ENCODE data around the gene ALPI. TPM values are rescaled to one million over a fixed set of nuclear protein-coding genes. Genes with fewer than 3 reads are reported as not detected.

ALPI gene
- total and polyA plus RNA-seq, 10 of the 15 experiments (the other 5 are each of a cell fraction or from before 2014, with no cell fraction given), result not detected

DNA sequence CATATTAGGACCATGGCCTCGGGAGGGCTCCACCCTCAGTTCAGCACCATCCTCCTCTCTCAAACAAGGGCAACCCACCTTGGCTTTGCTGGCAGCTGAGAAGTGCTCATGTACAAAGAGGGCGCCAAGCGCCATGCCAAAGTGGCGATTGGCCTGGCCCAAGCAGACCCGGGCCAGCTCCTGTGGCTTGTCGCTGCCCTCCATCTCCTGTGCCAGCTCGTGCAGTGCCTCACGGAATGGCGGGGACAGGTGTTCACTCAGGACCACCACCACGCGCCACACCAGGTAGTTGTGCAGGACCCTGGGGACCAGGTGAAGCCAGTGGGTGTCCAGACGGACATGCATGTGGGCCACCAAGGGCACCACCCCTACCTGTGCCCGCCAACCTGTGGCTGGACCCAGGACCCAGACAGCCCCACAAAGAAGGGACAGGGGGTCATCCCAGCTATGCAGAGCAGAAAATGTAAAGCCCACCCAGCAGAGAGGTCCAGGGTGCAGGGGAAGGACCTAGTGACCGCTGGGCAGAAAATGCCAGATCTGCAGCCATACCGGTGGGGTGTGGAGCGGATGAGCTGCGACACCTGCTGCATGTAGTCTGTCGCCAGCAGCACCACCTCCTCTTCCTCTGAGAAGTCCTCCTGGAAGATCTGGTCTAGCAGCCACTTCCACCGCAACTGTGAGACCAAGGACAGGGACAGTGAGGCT lies 28.1 kb downstream of the ALPI start:
- no peaks in the 10 kb centered on the region for H3K79me2 ChIP-seq (ENCODE audit: control insufficient read depth, insufficient read depth, low read length)
- ChIA-PET SMC1A (ENCODE audit: uncharacterized antibody, unreplicated experiment) (no interaction called here), POLR2A (no interaction called here), CTCF (no interaction called here), RAD21 (ENCODE audit: unreplicated experiment) (no interaction called here)
- no peaks in the 10 kb centered on the region for H3K9me3 ChIP-seq (replicated peaks; ENCODE audit: control insufficient read depth, insufficient read depth, low read length)
- no TSS peak for BruUV-seq (replicated peaks)
- no peak overlapping the region for H3K27ac ChIP-seq (ENCODE audit: control insufficient read depth, insufficient read depth)
- no peak for ATAC-seq
- 69% methylated on average over 19 of the region's 19 CpGs for WGBS (ENCODE audit: insufficient coverage, insufficient replicate concordance, low lambda C conversion rate, missing lambda C conversion rate)
- no peaks in the 10 kb centered on the region for H3K4me1 ChIP-seq (ENCODE audit: control insufficient read depth, insufficient read depth, low read length)
- H3K4me3 ChIP-seq, result no peak overlapping the region
- DNase-seq (ENCODE audit: low read depth, low spot score), result no peak
- no peak overlapping the region for H3K4me2 ChIP-seq (ENCODE audit: control insufficient read depth, insufficient read depth)
- intact Hi-C loops (cut with micrococcal nuclease; ENCODE audit: unreplicated experiment), result no loop called here
- in situ Hi-C loops (cut with MboI), result no loop called here
- no peak overlapping the region for H3K9ac ChIP-seq (ENCODE audit: control insufficient read depth, insufficient read depth, low read length)
- H3K36me3 ChIP-seq (ENCODE audit: control insufficient read depth in 2 of 2, insufficient read depth in 2 of 2, low read length in 1 of 2), result no peaks in the 10 kb centered on the region
- peaks cover 0 to 13% of the 10 kb centered on the region in 2 experiments; a peak in 3 of 4 replicates for H3K27me3 ChIP-seq (replicated peaks in 1 of 2; ENCODE audit: control insufficient read depth in 2 of 2, insufficient read depth in 2 of 2, low read length in 1 of 2)
- H4K20me1 ChIP-seq (ENCODE audit: control insufficient read depth, insufficient read depth), result no peaks in the 10 kb centered on the region
- FAIRE-seq, result no peak
- TF ChIP-seq, protein P1, sequence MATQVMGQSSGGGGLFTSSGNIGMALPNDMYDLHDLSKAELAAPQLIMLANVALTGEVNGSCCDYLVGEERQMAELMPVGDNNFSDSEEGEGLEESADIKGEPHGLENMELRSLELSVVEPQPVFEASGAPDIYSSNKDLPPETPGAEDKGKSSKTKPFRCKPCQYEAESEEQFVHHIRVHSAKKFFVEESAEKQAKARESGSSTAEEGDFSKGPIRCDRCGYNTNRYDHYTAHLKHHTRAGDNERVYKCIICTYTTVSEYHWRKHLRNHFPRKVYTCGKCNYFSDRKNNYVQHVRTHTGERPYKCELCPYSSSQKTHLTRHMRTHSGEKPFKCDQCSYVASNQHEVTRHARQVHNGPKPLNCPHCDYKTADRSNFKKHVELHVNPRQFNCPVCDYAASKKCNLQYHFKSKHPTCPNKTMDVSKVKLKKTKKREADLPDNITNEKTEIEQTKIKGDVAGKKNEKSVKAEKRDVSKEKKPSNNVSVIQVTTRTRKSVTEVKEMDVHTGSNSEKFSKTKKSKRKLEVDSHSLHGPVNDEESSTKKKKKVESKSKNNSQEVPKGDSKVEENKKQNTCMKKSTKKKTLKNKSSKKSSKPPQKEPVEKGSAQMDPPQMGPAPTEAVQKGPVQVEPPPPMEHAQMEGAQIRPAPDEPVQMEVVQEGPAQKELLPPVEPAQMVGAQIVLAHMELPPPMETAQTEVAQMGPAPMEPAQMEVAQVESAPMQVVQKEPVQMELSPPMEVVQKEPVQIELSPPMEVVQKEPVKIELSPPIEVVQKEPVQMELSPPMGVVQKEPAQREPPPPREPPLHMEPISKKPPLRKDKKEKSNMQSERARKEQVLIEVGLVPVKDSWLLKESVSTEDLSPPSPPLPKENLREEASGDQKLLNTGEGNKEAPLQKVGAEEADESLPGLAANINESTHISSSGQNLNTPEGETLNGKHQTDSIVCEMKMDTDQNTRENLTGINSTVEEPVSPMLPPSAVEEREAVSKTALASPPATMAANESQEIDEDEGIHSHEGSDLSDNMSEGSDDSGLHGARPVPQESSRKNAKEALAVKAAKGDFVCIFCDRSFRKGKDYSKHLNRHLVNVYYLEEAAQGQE (IDR thresholded peaks at IDR 0.05; ENCODE audit: low read depth, low read length), result no peak
- TF ChIP-seq POLR2AphosphoS2 (IDR thresholded peaks at IDR 0.05; ENCODE audit: low read depth, low read length), result no peak
- TF ChIP-seq, protein P2, sequence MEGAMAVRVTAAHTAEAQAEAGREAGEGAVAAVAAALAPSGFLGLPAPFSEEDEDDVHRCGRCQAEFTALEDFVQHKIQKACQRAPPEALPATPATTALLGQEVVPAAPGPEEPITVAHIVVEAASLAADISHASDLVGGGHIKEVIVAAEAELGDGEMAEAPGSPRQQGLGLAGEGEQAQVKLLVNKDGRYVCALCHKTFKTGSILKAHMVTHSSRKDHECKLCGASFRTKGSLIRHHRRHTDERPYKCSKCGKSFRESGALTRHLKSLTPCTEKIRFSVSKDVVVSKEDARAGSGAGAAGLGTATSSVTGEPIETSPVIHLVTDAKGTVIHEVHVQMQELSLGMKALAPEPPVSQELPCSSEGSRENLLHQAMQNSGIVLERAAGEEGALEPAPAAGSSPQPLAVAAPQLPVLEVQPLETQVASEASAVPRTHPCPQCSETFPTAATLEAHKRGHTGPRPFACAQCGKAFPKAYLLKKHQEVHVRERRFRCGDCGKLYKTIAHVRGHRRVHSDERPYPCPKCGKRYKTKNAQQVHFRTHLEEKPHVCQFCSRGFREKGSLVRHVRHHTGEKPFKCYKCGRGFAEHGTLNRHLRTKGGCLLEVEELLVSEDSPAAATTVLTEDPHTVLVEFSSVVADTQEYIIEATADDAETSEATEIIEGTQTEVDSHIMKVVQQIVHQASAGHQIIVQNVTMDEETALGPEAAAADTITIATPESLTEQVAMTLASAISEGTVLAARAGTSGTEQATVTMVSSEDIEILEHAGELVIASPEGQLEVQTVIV (IDR thresholded peaks at IDR 0.05; ENCODE audit: borderline replicate concordance, partially characterized antibody), result no peak
- no peak overlapping the region for H2AFZ ChIP-seq (ENCODE audit: control insufficient read depth, low read depth, low read length)
